Stimulated activated CD4-positive, alpha-beta T cell treated with anti-CD3 and anti-CD28 coated beads, TNF-alpha, amount 100 ng/mL, for 48 hours (primary cell): ENCODE measurements around the gene PIKFYVE.
"Not testable (repeated sequence)": the region's sequence is repeated elsewhere in the genome, so short reads cannot be mapped to it uniquely, and the experiment has no call there.

ENCODE experiments used
- DNase-seq, 3 donors: peaks; one replicate each; pipeline ENCODE4 v3.0.0-alpha.2; 2020; ENCODE audit warnings: low read depth in 3 of 3

PIKFYVE gene, protein sequence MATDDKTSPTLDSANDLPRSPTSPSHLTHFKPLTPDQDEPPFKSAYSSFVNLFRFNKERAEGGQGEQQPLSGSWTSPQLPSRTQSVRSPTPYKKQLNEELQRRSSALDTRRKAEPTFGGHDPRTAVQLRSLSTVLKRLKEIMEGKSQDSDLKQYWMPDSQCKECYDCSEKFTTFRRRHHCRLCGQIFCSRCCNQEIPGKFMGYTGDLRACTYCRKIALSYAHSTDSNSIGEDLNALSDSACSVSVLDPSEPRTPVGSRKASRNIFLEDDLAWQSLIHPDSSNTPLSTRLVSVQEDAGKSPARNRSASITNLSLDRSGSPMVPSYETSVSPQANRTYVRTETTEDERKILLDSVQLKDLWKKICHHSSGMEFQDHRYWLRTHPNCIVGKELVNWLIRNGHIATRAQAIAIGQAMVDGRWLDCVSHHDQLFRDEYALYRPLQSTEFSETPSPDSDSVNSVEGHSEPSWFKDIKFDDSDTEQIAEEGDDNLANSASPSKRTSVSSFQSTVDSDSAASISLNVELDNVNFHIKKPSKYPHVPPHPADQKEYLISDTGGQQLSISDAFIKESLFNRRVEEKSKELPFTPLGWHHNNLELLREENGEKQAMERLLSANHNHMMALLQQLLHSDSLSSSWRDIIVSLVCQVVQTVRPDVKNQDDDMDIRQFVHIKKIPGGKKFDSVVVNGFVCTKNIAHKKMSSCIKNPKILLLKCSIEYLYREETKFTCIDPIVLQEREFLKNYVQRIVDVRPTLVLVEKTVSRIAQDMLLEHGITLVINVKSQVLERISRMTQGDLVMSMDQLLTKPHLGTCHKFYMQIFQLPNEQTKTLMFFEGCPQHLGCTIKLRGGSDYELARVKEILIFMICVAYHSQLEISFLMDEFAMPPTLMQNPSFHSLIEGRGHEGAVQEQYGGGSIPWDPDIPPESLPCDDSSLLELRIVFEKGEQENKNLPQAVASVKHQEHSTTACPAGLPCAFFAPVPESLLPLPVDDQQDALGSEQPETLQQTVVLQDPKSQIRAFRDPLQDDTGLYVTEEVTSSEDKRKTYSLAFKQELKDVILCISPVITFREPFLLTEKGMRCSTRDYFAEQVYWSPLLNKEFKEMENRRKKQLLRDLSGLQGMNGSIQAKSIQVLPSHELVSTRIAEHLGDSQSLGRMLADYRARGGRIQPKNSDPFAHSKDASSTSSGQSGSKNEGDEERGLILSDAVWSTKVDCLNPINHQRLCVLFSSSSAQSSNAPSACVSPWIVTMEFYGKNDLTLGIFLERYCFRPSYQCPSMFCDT (N-terminal part only)

DNA sequence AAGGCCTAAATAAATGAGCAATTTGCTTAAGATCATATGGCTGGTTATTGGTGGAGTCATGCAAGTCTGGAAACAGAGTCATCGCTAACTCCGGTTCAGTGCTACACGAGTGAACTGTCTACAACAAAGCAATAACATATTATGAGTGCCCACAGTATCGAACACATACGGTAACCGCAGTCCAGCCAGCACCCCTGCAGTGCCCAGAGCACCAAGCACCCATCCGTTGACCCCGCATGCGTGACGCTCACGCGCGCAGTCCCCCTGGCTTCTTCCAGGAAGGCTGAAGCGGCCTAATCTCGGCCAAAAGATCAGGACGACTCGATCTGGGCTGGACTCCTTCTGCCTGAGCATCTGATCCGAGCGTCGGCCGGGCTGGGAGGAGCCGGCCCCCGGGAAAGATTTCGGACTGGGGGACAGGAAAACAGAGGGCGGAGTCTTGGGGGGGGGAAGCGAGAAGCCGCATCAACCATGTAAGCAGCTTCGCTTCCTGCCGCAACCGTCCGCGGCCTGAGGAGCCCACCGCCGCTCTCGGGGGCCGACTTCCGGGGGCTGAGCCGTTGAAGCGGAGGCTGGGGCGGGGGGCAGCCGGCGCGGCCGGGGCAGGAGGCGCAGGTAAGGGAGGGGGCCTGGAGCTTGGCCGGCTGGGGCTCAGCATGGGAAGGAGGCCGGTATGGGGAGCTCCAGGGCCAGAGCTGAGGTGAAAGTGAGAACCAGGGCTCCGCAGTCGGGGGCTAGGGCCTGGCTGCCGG lies at the start of gene PIKFYVE:
PIKFYVE (plus strand) TSS at position 455 of the 752 bp plus-strand sequence. CDS start 5,265 bp downstream, outside the sequence.
- DNase-seq, result peak; percentile 76 to 90 (median 79)

DNA sequence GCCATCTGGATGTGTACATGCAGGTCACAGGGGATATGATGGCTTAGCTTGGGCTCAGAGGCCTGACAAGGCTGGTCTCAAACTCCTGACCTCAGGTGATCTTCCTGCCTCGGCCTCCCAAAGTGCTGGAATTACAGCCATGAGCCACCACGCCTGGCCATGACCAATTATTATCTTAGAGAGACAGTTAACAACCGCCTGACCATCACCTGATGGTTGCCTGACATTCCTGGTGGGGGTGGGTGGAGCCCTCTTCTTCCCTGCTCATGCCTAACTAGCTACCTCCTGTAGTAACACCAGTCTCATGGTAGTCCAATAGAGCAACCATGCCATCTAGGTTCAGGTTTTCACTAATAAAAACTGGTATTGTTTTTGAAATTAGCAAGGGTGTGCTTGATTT lies 44.2 kb upstream of the PIKFYVE start:
- not testable (repeated sequence) for DNase-seq

DNA sequence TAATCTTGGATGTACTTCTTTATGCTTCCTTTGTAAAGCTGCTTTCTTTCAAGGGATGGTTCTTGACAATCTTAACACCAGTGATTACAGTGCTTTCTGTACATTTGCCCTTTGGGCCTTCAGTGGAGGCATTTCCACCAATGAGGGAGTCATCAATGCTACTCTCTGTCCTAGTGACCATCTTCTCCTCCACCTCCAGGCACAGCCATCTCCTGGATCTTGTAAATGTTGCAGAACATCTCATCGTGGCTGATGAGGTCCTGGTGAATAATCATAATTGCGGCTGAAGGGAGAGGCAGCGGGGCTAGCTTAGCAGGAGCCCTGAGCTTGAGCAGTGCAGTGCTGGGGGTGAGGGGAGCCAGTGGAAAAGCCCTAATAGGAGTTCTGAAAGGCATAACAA lies 43.7 kb upstream of the PIKFYVE start:
- no peak for DNase-seq

DNA sequence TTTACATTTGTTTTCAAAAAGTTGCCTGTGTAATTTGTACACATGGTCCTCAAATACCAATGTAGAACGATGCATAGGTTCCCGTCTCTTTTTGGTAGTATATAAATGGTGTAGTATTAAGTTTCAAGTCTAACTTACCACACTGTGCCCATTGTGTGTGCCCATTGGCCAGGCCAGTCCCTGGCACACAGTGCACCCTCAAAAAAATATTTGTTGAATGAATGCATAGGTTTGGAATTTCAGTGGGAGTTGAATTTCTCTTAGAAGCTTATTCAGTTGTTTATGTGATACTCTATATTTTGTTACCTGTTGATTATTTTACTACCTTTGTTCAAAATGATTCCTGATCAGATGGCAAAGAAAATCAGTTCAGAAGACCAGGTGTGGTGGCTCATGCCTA lies 41.3 kb upstream of the PIKFYVE start:
- no peak for DNase-seq

DNA sequence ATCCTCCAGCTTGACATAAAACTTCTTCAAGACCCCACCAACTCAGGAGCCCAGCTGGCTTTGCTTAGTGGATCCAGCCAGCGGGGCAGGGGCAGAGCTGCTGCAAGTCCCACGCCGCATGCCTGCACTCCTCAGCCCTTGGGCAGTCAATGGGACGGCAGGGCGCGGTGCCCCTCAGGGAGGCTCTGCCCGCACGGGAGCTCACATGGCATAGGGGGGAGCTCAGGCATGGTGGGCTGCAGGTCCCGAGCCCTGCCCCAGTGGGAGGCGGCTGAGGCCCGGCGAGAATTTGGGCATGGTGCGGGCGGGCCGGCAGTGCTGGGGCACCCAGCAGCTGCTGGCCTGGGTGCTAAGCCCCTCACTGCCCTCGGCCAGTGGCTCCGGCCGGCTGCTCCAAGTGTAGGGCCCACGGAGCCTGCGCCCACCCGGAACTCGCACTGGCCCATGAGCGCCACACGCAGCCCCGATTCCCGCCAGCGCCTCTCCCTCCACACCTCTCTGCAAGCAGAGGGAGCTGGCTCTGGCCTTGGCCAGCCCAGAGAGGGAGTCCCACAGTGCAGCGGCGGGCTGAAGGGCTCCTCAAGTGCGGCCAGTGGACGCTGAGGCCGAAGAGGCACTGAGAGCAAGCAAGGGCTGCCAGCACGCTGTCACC lies 38.3 kb upstream of the PIKFYVE start:
- no peak for DNase-seq

DNA sequence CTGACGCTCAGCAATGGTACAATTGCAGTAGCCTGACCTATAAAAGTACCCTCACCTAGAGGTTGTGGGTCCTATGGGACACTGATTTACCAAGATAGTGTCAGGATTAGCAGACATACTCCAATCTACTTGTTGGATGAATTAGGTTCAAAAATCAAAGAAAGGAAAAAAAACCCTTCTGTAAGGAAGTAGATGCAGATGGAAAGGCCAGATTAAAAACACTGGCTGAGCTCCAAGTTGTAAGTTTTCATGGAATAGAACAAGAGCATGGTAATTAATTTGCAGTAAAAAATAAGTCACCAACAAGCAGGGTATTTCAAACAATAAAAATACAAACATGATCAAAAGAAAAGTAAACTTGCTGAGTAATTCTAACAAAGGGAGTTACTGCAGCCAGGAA lies 37.6 kb upstream of the PIKFYVE start:
- no peak for DNase-seq

DNA sequence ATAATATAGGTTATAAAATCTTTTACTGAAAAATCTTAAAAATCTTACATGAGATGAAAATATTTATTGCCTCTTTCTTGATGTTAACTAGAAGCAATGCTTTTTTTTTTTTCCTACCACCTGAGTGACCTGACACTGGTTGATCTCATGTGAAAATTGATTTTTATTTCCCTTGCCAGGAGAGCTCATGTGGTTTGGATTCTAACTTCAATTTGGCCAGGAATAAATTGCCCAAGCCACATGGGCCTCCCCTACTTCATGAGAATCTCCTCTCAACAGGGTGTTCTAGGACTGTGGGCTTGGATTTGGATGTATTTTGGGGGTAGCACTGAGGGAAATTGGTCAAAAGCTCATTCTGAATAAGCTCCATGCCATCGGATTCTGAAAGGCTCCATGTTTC lies 31.3 kb upstream of the PIKFYVE start:
- no peak for DNase-seq

DNA sequence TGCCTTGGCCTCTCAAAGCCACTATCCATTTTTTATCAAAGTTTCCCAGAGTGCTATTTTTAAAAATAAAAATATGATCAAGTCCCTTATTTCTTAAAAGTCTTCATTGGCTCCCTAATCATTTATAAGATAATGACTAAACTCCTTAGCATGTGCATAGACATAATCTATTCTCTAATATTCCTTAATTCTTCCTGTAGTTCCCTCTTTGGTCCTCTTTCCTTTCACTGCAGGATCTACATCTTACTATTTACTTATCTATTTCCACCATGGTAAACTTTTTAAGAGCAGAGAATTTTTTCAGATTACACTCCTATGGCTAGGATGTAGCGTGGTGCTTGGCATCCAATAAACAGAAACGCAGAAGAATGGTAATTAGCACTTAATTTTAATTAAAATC lies 30.2 kb upstream of the PIKFYVE start:
- DNase-seq, result no peak

DNA sequence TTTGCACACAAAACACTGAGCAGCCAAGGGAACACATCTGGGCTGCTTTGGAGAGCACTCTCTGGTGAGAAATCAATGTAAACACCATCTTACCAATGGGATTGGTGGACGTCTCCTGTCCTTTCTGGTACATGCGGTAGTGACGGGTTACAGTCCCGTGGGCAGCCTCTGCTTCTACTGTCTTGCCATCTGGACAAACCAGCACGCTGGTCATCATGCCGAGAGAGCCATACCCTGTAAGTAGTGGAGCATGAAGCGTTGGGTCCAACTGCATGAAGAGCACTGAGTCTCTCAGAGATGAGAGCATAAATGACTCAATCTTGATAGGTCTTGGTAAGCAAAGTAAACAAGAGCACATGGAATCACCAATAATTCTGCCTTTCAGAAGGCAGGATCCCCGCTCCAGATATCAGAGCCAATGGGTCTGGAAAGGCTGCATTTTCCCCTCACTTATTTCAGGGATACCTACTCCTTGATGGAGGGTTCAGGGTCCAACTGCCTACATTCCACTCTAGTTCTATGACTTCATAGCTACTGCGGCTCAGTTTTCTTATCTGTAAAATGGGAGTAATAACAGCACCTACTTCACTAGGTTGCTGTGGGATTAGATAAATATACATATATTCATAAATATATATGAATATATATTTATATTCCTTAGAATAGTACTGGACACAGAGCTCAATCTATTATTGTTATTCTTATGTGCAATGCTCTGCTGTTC lies 26.1 kb upstream of the PIKFYVE start:
- no peak for DNase-seq

DNA sequence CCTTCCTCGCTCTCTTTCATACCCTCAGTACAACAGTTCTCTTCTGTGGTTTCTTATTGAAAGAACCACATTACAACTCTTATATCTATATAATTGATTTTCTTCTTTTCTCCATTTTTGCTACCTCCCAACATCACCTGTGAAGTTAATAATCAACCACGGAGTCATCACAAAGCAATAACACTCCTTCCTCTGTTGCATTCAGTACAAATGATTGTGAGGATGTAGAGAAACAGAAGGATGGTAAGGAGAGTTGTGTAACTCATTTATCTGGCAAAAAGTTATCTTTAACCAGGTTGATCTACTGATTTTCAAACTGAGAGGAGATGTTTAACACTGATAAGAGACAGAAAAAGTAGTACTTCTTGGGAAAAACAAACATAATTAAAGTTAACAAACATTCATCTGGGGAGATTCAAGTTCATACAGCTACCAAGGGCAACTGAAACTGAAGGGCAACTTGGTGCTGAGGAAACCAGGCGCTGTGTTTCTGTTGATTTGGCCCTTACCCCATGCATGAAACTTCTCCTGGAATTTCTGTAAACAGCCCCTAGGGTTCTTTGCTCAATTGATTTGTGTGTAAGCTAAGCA lies 25.3 kb upstream of the PIKFYVE start:
- no peak for DNase-seq

DNA sequence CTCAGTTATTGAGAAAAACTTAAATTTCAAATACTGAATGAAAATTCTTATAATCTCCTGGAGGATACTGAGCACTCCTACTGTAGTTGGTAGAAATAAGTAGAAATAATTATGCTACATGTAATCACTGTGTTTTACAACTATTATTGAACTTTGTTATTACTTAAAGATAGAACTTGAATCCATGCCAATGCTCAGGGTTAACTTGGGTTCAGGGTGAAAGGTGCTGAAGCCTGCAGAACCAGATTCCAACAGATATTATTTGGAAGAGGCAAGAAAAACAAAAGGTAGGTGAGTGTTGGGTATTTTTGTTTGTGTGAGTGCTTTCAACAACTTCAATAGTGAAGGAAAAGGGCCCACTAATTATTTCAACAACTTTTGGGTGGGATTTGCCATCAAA lies 21.6 kb upstream of the PIKFYVE start:
- no peak for DNase-seq

DNA sequence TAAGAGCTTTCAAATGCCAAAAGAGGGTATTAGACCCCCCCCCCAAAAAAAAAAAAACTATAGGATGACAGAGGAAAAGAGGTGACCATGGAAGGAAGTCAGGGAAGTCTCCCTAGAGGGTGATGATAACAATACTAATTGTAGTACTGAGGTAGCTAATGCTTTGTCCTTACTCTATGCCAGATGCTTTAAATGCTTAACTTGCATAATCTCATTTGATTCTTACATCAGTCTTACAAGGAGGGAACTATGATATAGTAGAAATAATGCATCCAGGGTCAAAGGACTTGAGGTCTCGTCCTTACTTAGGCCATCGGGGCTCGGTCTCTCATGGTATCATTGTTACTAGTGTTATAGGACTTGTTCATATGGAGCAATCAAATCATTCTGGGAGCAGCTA lies 20.3 kb upstream of the PIKFYVE start:
- DNase-seq, result no peak

DNA sequence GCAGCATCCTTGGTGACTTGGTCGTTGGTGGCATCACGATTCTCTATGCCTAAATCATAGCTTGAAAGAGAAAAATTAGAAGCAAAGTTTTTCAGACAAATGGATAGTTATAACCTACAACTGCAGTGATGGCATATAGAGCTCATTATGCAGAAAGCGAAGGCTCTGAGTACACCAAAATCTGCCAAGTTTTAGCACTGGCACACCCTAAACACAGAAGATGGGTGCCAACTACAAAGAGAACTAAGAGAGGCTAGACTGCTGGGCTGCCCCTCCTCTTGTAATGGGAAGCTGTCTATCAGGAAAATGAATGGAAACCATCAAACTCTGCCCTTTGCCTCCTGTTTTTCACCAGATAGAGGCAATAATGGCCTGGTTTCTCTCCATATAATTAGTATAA lies 17.5 kb upstream of the PIKFYVE start:
- DNase-seq, result no peak

DNA sequence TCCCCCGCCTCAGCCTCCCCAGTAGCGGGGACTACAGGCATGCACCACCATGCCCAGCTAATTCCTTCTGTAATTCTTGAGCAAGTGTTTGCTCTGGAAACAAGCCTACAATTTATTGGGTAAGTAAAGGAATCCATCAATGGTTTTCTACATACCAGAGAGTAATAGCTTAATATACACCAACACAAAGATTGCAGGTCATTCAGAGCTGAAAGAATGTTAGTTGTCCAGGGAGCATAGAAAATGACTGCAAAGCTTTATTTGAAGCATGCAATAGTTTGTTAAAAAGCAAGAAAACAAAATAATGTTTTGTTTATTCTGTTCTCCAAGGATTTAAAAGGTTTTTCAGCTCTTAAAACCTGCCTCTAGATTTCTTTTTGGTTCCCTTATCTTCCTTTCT lies 16.8 kb upstream of the PIKFYVE start:
- no peak for DNase-seq

DNA sequence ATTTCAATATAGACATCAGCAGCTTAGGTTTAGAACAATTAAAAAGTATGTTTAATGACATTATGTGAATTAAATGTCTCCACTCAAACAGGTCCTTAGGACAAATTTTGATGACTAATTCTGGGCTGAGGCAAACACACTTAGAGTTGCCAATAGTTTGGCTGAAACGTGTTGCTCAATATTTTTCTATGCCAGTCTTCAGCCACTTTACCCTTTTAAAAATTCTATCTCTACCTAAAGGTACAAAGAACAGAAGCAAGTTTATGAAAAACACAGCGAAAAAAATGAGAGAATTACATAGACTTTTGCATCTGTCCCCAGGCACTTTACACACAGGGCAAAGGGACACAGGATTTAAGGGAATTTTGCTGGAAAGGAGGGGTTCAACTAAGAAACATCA lies 15.7 kb upstream of the PIKFYVE start:
- no peak for DNase-seq

DNA sequence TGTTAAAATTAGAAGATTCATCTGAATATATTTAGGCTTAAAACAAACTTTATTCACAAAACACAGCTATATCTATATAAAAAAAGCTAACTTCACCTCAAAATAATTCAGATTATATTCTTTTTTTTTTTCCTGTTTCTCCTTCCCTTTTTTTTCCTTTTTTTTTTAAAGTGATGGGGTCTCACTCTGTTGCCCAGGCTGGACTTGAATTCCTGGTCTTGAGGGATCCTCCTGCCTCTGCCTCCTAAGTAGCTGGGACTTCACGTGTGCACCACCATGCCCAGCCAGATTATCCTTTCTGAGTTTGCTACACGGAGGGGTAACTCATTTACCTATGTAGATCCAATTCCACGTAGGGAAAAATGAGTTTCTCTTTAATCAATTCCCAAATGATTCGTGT lies 15.0 kb upstream of the PIKFYVE start:
- DNase-seq, result no peak

DNA sequence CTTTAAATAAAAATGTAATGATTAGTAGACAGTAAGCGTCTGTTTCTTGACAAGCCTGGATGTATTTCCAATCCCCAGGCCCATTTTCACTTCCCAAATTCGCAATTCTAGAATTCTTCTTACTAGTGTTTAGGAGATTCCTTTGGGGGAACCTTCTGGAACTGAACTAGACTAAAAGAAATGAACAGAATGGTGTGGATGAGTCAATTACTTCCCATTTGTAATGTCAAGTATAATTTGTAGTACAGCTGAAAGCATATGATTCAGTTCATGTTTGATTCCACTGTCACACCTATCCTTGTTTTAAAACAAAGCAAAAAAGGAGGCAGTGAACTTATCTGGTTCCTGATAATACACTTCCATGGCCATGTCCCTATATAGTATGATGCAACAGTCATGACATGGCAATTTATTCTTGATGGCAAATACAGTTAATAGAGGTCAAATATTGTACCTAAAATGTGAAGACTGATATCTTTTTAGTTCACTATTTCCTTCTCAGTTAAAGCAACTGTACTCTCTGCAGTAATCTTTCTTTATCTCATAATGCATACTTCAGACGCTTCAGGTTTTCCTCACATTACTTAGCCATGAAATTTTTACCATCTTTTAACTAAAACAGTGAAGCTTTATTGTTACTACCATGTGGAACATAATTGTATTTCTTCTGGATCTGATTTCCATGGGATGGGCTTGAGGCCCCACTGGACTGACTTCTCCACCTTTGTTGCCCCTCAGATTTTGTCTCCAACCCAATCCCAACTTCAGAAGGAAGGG lies 13.2 kb upstream of the PIKFYVE start:
- no peak for DNase-seq

DNA sequence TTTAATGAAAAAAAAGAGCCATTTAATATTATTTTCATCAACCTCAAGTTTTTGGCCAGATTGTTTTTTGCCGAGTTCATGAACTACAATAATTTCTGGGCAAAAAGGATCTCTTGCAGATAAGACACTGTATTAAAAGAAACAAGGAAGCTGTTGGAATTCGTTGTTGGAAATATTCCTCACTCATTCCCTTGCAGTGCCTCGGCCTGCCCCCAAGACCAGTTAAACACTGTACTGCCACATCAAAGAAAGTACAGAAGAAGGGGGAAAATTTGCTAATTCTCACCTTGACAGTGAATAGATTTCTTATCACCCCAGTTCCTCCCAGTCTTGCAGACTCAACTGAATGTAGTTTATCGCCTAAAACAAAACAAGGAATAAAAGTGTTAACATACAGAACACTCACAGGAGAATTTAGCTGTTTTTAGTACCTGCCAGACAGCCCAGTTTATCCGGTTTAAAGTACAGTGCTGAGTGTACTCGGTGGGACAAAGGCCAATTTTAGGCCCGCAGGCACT lies 12.4 kb upstream of the PIKFYVE start:
- DNase-seq, result no peak
